ENCODE data around the gene NIPAL3. TPM values are rescaled to one million over a fixed set of nuclear protein-coding genes. Genes with fewer than 3 reads are reported as not detected.
"Not testable (repeated sequence)": the region's sequence is repeated elsewhere in the genome, so short reads cannot be mapped to it uniquely, and the experiment has no call there.

Gene NIPAL3
- total RNA-seq, 1 donor from 2014 or later: 25.4 TPM

DNA sequence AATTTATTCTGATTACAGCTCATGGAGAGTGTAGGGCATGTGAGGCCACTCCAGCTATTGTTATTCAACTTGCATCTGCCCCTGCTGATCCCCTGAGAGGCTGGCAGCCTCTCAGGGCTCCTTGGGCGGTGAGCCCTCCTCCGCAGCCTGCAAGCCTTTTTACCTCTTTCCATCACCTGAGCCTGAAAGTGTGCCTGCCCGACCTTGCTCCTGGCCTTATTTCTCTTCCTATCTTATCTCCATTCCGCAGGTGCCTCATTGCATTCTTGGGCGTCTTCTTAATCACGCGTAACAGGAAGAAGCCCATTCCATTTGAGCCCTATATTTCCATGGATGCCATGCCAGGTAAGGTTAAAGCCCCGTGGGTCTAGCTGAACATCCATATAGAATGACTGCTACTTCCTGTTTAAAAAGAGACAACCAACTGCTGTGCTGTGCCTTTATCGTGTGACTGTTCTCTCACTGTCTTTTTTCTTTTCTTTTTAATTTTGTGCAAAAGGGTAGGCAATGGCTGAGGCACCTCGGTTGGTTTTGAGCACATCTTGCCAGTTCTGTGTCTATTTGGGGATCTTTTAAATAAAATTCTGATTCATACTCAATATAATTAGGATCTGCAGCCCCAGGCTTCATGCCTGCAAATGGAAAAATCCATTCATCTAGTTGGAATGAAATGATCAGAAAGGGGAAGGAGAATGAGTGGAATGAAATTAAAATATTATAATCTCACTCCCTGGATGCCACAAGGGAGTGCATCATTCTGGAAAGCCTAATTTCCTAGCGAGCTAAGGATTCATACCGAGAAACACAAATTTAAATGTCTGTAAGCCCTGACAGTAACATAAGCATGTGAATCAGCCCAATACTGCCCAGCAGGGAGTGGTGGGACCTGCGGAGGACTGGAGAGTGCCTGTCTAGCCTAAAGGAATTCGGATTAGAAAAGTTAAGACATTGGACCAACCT, 48.5 kb downstream of the NIPAL3 start:
- DNase-seq: no peak

DNA sequence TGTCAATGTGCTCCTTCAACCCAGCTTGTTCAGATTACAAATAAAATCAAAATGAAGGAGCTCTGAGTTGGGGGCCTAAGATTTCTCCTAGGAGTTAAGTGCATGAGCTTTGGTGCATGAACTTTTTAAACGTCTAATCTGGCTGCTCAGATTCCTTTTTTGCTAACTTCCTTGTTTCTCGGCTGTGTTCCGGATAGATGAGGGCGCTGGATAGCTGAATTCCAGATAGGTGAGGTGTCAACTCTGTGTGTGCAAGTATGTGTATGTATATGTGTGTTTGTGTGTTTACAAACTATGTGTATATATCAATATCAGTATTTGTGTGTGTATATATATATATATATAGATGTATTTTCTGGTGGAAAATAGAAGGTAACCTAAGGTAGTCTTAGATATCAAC, 49.5 kb downstream of the NIPAL3 start:
- no peak for DNase-seq

DNA sequence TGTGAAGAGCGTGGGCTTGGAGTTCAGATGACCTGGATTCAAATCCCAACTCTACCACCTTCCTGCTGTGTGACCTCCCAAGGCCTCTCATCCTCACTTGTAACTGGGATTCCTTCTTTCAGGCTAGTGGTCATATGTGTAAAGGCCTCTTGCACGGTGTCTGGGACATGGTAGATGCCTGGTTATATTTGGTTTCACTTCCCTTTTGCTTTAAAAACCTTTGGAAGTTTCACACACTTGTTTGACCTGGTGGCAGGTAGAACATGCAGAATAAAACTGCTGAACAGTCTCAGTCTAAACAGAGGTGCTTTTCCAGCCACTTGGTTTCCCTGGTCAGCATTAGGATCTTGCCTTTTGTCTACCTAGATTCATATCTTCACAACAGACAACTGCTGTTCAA, 50.0 kb downstream of the NIPAL3 start:
- DNase-seq: no peak

DNA sequence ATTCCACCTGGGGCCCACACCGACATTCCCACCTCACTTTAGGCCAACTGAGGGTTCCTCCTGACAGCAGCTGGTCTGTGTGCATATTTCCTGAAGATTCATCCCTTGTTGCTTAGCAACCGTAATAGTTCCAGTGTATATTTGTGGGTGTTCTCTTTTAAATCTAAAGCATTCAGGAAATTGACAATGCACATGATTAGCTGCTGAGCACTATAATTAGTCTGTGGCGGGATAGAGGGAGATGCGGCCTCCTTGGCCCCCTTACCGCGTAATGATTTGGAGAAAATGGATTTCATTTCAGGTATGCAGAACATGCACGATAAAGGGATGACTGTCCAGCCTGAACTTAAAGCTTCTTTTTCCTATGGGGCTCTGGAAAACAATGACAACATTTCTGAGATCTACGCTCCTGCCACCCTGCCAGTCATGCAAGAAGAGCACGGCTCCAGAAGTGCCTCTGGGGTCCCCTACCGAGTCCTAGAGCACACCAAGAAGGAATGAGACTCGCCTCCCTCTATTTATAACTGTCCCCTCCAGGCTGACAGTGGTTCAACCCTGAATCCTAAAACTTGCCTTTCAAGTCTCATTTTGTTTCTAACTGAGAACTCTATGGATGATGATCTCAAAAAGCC, 53.2 kb downstream of the NIPAL3 start:
- no peak for DNase-seq

DNA sequence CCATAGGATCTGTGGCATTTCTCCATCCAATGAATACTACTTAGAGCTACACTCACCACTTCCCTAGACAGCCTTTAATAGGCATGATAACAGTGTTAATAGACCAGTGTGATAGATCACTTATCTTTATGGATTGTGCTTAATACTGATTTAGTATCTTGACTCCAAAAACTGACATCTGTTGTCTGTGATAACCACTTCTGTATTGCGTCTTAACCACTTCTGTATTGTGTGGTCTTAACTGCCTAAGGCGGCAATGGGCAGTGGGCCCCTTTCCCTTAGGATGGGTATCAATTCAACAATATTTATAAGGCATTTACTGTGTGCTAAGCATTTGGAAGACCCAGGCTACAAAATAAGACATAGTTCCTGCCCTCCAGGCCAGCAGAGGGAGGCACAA, 55.0 kb downstream of the NIPAL3 start:
- DNase-seq: no peak

DNA sequence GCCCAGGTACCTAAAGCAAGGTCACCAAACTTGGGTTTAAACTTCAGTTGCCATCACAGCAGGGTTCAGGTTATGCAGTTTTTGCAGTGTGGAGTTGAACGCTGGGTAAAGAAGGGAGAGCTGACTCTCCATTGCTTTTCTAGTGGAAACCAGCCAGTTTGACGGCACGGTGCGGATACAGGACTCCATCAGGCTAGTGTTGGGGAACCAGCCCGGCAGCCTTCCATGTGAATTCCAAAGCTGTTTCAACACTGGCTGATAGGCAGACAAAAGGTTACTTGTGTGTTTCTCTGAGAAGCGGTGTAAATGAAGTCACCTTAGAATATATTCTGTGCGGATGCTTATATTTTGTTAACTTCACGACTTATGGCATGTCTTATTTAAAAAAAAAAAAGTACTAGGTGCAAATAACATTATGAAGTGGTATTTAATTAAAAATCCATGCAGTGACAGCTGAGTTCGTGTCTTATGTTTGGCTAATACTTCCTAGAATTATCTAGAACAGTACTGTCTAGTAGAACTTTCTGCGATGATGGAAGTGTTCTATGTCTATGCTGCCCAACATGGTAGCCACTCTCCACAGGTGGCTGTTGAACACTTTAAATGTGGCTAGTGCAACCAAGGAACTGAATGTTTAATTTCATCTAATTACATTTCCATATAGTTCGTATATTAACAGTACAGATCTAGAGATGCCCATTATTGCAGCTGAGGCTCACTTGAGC, 57.1 kb downstream of the NIPAL3 start:
- no peak for DNase-seq

DNA sequence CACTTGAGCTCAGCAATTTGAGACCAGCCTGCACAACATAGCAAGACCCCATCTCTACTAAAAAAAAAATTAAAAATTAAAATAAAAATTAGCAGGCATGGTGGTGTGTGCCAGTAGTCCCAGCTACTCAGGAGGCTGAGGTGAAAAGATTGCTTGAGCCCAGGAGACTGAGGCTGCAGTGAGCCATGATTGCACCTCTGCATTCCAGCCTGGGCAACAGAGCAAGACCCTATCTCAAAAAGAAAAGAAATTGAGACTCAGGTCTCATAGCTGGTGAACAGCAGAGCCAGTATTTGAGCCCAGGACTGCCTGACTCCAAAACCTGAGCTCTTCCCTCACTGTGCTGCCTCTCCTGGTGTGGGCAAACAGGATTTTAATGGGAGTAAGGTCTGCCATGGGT, 58.6 kb downstream of the NIPAL3 start:
- no peak for DNase-seq

DNA sequence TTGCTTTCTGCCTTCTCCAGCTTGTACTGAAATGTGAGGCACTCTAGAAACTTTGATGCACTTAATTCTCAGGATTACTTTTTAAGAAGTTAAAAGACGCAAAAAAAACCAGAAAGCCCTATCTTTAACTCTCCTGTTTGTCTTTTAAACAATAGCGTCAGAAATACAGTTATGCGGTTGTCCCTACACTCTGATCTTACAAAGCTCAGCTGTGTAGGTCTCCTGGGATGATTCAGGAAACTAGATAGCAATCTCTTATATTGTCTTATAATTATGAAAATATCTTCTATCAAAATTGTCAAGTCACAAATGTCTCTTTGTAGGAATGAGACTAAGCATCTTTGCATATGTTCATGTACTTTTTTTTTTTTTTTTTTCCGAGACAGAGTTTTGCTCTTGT, 60.1 kb downstream of the NIPAL3 start:
- no peak for DNase-seq

DNA sequence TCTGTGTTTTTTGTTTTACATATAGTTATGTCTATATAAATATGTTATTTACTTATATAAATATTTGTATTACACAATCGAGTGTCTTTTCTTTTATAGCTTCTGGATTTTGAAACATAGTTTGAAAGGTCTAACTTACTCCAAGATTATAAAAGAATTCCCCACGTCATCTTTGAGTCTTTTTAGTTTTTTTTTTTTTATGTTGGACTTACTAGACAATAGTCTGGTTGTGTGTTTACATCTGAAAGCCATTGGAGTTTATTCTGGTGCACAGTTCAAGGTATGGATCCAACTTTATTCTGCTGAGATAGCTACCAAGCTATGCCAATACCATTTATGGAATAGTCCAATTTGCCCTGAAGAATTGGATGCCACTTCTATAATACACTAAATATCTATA, 61.0 kb downstream of the NIPAL3 start:
- DNase-seq: no peak

DNA sequence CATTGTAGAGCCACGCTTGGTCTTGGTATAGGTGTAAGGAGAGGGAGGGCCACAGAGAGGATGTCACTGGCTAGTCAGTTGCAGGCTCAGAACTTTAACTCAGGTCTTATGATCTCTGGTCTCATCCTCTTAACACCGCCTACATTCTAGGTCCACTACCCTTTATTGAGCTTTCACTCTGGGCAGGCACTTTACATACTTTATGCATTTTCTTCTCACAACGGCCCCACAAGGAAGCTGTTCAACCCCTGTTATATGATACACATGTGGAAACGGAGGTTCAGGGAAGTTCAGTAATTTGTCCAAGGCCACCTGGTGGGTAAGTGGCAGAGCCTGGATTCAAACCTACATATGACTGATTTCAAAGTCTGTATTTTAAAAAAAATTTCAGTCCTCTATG, 61.7 kb downstream of the NIPAL3 start:
- DNase-seq: no peak

DNA sequence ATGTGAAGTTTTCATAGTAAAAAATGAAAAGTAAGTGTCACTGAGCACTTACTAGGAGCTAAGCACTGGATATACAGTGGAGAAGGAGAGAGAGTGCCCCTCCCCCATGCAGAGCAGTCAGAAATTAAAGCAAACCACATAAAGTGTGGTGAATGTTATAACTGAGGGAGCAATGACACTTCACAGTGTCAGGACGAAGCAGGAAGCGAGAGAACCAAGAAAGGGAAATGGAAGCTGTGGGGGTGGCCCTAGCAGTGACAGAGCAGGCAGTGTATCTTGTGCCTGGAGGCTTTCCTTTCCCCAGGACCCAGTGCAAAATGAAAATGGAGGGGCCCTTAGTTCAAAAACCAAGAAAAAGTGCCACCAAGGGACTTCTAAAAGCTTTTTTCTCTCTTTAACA, 65.5 kb downstream of the NIPAL3 start:
- DNase-seq: no peak

DNA sequence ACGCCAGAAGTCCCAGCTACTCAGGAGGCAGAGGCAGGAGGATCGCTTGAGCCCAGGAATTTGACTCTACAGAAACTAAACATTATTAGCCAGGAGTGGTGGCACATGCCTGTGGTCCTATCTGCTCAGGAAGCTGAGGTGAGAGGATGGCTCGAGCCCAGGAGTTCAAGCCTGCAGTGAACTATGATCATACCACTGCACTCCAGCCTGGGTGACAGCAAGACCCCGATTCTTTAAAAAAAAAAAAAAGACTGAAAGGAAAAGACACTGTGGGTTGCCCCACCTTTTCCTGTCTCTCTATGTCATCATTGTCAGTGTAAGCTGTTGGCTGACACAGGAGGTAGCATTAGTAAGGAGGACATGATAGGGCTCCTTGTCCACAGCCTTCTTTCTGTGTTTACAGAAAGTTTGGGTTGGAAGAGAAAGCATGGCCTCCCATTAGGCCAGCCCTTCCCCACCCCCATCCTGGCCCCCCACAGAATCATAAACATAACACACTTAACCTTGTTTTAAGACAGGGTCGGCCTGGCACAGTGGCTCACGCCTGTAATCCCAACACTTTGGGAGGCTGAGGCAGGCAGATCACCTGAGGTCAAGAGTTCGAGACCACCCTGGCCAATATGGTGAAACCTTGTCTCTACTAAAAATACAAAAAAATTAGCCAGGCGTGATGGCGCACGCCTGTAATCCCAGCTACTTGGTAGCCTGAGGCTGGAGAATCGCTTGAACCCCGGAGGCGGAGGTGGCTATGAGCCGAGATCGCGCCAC, 66.4 kb downstream of the NIPAL3 start:
- DNase-seq: no peak

DNA sequence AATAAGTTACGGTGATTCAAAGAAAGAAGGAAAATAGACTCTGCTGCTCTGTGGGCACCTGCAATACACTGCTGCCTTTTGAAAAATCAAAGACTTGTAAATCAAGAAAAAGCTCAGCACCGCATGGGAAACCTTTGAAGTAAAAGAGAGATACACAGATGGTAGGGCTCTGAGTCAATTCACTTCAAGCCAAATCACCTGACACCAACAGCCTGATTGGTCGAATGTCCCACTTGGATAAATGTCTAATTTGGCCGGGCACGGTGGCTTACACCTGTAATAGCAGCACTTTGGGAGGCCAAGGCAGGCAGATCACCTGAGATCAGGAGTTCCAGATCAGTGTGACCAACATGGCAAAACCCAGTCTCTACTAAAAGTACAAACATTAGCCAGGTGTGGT, 67.8 kb downstream of the NIPAL3 start:
- DNase-seq: no peak

DNA sequence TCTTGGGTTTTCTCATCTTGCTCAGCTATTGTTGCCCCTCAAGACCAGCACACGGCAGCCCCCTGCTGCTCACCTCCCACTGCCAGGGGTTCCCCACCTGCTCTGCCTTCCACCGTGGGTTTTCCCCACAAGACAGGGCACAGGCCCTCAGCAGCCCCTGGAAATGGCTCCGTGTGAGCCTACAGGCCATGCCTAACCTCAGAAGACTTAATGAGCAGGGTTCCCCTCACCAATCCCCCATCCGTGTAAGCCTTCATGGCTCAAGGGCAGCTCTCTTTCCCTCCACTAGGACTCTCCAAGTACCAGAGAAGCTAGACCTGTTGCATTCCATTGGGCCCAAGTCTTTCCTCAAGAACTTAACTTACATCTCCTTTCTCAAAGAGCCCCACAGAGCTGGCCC, 68.6 kb downstream of the NIPAL3 start:
- DNase-seq: no peak

DNA sequence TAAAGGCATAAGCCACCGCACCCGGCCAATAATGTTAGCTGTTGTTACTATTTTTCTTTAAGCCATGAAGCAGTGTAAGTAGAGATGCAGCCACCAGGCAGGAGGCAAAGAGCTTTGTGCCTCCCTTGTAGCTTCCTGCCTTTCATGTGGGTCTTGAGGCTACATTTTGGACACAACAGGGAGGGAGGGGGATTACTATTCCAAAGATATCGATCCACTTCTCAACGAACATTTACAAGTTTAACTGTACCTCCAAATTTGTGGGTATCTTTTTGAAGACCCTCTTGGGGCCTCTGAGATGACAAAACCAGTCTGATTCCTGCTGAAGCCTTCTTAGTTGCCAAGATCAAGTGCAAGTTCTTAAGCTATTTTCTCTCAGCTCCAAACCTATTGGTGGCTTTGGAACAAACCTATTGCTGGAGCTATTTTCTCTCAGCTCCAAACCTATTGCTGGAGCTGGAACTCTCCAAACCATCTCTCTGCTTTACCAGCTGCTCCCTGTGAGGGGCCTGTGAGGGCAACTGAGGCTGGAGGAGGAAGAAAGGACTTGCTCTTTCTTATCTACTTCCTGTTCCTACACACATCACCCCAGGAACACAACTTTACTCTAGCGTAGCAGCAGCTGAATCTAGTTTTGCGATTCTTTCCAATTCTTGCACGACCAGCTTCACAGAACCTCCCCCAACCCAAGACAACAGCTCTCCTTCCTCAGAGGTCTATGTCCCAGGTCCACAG, 70.9 kb downstream of the NIPAL3 start:
- no peak for DNase-seq

DNA sequence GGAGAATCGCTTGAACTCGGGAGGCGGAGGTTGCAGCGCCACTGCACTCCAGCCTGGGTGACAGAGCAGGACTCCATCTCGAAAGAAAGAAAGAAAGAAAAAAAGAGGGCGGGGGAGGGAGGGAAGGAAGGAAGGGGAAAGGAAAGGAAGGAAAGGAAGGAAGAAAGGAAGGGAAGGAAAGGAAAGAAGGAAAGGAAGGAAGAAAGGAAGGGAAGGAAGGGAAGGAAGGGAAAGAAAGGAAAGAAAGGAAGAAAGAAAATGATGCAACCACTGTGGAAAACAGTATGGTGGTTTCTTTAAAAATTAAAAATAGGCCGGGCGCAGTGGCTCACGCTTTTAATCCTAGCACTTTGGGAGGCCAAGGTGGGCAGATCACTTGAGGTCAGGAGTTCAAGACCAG, 71.9 kb downstream of the NIPAL3 start:
- DNase-seq: no peak

DNA sequence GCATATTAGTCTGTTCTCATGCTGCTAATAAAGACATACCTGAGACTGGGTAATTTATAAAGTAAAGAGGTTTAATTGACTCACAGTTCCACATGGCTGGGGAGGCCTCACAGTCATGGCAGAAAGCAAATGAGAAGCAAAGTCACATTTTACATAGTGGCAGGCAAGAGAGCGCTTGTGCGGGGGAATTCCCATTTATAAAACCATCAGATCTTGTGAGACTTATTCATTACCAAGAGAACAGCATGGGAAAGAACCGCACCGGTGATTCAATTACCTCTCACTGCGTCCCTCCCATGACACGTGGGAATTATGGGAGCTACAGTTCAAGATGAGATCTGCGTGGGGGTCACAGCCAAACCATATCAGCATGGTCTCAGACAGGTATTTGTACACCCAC, 72.6 kb downstream of the NIPAL3 start:
- DNase-seq: not testable (repeated sequence)

DNA sequence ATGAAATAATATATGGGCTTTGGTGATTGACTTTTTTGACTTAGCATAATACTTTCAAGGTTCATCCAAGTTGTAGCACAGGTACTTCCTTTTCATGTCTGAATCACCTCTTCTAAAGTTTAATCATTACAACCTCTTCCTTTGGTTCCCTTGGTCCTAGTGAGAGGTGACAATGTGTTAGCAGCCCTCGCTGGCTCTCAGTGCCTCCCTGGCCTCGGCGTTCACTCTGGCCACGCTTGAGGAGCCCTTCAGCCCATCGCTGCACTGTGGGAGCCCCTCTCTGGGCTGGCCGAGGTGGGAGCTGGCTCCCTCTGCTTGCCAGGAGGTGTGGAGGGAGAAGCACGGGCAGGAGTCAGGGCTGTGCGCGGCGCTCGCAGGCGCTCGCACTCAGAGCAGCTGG, 74.1 kb downstream of the NIPAL3 start:
- no peak for DNase-seq

DNA sequence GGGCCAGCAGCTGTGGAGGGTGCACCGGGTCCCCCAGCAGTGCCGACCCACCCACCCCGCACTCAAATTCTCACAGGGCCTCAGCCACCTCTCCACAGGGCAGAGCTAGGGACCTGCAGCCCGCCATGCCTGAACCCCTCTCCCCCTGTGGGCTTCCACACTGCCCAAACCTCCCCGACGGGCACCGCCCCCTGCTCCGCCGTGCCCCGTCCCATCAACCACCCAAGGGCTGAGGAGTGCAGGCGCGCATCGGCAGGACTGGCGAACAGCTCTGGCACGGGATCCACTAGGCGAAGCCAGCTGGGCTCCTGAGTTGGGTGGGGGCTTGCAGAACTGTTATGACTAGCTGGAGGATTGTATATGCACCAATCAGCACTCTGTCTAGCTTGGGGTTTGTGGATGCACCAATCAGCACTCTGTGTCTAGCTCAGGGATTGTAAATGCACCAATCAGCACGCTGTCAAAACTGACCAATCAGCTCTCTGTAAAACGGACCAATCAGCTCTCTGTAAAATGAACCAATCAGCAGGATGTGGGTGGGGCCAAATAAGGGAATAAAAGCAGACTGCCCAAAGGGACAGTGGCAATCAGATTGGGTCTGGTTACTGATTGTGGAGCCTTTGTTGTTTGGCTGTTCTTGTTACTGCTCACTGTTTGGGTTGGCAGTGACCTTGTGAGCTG, 74.6 kb downstream of the NIPAL3 start:
- DNase-seq: no peak

DNA sequence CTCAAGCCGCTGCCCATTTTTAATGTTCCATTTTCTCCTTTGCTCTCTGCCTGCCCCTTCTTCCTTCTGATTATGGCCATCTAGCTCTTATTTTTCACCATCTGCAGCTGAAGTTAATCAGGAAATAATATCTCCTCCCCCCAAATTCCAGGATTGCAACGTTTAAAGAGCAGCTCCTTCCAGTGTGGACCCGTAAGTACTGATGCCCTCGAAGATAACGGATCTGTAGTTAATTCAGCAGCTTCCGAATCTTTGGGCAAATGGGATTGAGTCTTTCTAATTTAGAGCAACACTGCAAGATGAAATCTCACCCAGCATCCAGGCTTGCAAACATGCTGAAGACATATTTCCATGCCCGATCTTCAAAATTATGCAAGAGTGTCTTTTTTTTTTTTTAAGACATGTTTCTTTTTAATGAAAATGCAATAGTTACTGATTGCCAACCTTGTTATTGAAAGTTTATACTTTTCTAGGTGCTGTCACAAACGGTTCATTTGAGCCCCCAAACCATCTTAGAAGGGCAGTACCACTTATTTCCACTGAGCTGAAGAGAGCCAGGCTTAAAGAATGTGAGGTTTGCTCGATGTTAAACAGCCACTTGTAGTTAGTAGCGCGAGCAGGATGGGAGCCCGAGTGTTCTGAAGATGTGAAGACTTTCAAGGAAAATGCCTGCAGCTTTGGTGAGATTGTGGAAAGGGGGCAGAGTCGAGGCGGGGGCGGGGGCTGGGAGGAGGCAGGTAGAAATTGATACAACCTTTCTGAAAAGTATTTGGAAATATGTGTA, 76.2 kb downstream of the NIPAL3 start:
- no peak for DNase-seq

DNA sequence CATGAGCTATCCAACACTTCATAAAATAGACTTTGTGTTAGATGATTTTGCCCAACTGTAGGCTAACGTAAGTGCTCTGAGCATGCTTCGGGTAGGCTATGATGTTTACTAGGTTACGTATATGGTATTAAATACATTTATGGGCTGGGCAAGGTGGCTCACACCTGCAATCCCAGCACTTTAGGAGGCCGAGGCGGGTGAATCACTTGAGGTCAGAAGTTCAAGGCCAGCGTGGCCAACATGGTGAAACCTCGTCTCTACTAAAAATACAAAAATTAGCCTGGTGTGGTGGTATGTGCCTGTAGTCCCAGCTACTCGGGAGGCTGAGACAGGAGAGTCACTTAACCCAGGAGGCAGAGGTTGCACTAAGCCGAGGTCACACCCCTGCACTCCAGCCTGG, 77.3 kb downstream of the NIPAL3 start:
- not testable (repeated sequence) for DNase-seq

All from dermis blood vessel endothelial cell (primary cell).